22Rv1 (cell line): ENCODE results near the gene ORC6.

Experiments used
- H3K27ac ChIP-seq: fragments of 450-650 bp; 2 replicates; pipeline ENCODE4 v1.5.1; 2017
- ZFX ChIP-seq: fragments of 450-650 bp; IDR thresholded peaks from 2 replicates; pipeline ENCODE4 v1.6.1; 2017; ENCODE audit warnings: antibody characterized with exemption, borderline replicate concordance
- TF ChIP-seq, protein P1 (sequence below): fragments of 450-650 bp; IDR thresholded peaks from 2 replicates; pipeline ENCODE4 v1.5.1; 2017; ENCODE audit warnings: mild to moderate bottlenecking

ORC6 gene

DNA sequence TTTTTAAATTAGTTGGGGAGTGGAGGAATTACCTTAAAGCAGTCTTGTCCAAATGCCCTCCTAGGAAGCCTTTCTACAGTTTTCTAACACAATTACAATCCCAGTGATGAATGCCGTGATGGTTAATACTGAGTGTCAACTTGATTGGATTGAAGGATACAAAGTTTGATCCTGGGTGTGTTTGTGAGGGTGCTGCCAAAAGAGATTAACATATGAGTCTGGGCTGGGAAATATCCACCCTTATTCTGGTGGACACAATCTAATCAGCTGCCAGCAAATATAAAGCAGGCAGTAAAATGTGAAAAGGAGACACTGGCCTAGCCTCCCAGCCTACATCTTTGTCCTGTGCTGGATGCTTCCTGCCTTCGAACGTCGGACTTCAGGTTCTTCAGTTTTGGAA is 12.2 kb downstream of the ORC6 start:
- no peak overlapping the region for H3K27ac ChIP-seq
- no peak for TF ChIP-seq ZFX
- TF ChIP-seq, protein P1, sequence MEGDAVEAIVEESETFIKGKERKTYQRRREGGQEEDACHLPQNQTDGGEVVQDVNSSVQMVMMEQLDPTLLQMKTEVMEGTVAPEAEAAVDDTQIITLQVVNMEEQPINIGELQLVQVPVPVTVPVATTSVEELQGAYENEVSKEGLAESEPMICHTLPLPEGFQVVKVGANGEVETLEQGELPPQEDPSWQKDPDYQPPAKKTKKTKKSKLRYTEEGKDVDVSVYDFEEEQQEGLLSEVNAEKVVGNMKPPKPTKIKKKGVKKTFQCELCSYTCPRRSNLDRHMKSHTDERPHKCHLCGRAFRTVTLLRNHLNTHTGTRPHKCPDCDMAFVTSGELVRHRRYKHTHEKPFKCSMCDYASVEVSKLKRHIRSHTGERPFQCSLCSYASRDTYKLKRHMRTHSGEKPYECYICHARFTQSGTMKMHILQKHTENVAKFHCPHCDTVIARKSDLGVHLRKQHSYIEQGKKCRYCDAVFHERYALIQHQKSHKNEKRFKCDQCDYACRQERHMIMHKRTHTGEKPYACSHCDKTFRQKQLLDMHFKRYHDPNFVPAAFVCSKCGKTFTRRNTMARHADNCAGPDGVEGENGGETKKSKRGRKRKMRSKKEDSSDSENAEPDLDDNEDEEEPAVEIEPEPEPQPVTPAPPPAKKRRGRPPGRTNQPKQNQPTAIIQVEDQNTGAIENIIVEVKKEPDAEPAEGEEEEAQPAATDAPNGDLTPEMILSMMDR: no peak

DNA sequence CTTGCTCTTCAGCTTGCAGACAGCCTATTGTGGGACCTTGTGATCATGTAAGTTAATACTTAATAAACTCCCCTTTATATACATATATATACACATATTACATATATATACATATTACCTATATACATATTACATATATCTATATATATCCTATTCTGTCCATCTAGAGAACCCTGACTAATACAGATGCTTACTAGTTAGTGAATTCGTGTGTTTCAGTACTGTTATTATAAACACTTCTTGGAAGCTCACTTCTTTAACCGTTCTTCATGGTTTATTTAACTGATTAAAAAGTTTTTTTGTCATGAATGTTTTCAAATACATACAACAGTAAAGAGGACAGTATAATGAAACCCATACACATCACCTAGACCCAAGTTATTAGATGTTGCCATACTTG is 12.6 kb downstream of the ORC6 start:
- H3K27ac ChIP-seq: no peak overlapping the region
- TF ChIP-seq, protein P1: no peak
- no peak for TF ChIP-seq ZFX

DNA sequence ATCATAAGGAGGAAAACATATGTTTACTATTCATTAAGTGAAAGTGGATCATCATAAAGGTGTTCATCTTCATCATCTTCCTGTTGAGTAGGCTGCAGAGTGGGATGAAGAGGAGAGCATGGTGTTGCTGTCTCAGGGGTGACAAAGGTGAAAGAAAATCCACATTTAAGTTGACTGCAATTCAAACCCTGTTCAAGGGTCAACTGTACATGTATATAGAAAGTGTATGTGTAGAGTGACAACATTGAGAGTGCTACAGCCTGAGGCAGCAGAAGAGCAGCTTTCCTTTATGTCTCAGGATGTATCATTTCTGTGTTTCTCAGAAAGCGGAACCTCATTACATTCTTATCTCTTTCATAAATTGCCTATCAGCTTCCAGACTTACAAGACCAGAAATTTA is 17.2 kb downstream of the ORC6 start:
- H3K27ac ChIP-seq: no peak overlapping the region
- no peak for TF ChIP-seq ZFX
- TF ChIP-seq, protein P1: no peak

DNA sequence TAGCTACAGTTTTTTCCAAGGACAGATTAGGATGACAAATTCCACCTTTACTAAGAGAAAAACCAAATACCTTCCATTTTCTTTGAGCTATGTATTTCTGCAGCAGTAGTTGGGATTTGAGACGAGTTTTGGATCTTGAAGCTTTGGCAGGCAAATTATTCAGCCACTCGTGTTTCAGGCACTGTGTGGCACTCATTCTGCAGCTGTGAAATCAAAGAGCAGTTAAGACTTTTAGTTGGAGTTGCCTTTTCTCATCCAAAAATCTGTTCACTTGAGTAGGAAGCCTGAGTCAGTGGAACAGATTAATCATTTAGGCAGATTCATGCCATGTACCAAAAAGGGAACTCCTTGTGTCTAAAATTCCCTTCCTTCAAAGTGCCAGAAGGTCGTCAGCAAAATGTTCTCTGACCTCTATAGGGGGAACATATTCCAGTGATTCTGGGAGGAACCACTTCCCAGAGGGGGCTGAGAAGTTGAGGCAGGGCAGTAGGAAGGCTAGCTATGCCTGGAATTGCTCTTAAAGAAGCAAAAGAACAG is 20.1 kb downstream of the ORC6 start:
- no peak overlapping the region for H3K27ac ChIP-seq
- TF ChIP-seq ZFX: no peak
- TF ChIP-seq, protein P1: no peak

DNA sequence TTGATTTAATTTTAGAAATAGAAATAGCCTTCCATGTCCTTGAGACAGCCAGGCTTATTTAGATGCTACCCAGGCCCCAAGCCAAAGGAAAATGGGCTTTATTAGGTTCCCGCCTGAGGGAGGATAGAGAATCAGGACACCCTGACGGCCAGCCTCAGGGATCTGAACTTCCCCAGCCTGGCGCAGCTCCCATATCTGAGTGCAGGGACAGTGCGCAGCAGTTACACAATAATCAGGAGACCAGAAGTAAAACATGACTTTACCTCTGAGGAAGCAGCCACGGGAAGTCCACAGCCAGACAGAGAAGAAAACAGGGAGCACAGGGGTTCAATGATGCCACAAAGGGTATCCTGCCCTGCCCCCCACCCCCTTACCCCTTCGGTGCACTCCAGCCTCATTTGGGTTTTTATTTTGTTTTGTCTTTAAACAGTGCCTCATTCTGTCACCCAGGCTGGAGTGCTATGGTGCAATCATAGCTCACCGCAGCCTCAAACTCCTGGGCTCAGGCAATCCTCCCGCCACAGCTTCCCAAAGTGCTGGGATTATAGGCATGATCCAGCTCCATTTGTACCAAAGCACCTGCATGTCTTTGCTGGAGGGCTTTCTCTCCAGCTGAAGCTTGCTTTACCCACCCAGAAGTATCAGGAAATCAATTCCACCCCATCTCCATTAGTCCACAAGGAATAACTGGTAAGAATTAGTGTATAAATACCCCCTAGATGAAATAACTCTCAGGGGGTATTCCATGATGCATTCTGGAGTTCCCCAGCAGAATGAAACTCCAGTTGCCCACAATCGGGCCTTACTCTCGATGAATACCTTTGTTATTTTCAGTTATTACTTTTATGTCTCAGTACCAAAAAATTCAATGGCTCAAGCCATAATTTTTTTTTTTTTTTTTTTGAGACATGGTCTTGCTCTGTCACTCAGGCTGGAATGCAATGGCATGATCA is 21.9 kb downstream of the ORC6 start:
- no peak overlapping the region for H3K27ac ChIP-seq
- TF ChIP-seq ZFX: no peak
- TF ChIP-seq, protein P1: no peak

DNA sequence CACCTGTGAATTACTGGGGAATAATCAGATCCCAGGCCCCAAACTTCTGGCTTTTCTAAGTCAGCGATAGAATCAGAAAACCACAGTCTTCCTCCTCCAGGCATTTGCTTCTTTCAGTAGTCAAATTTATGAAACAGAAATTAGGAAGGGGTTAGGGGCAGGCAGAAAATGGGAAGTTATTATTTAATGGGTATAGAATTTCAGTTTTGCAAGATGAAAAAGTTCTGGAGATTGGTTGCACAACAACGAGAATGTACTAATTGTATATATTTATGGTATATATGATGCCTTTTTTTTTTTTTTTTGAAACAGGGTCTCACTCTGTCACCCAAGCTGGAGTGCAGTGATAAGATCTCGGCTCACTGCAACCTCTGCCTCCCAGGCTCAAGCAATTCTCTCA is 23.5 kb downstream of the ORC6 start:
- TF ChIP-seq ZFX: no peak
- TF ChIP-seq, protein P1: no peak
- no peak overlapping the region for H3K27ac ChIP-seq

DNA sequence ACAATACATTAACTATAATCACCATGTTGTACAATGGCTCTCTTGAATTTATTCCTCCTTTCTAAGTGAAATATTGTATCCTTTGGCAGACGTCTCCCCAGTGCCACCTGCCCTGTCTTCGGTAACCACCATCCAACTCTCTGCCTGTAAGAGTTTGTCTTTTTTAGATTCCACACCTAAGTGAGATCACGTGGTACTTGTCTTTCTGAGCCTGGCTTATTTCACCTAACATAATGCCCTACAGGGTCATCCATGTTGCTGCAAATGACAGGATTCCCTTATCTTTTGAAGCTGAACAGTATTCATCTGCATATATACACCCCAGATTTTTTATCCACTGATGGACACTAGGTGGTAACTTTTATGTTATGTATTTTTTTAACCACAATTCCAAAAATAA is 24.2 kb downstream of the ORC6 start:
- H3K27ac ChIP-seq: no peak overlapping the region
- TF ChIP-seq, protein P1: no peak
- TF ChIP-seq ZFX: no peak
